ENCODE results near the gene XRN1.

- TF ChIP-seq CTCF (IDR thresholded peaks at IDR 0.05) (no peak), EP300 (IDR thresholded peaks at IDR 0.05) (no peak)
Measured at GRCh38 chr3:142489572-142490323, 41.9 kb upstream of the XRN1 start.
